ENCODE results near the gene CACNA1D. TPM values are rescaled to one million over a fixed set of nuclear protein-coding genes. Genes with fewer than 3 reads are reported as not detected.
A peak's percentile ranks its signal among the peaks of the same experiment; 100 is the strongest.

The CACNA1D gene
- total RNA-seq, 1 donor from 2014 or later, result 11.6 TPM

GRCh38 chr3:53820756-53821580 is 326.6 kb downstream of the CACNA1D start:
- no peak for DNase-seq (ENCODE audit: low spot score)

DNA sequence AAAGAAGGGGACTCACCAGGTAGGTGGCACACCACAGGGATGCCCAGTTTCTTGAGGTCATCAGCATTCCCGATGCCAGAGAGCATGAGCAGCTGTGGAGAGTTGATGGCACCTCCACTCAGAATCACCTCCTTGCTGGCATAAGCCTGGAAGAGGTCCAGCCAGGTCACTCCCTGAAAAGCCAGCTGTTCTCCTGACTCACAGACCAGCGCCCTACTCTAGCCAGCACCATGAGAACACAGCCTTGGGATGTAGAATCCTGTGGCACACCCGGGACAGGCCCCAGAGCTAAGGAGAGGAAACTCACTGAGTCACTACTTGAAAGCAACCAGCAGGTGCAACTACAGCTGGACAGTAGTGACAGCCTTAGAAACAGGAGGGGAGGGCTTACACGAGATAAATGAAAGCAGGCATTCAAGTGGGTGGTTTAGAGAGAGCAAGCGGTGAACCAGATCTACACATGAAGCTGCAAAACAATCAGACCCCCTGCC is 327.3 kb downstream of the CACNA1D start:
- no peak for DNase-seq (ENCODE audit: low spot score)

- DNase-seq (ENCODE audit: low spot score), result no peak
Observed at GRCh38 chr3:53822331-53822741, 327.9 kb downstream of the CACNA1D start.

- DNase-seq (ENCODE audit: low spot score), result no peak
Observed at GRCh38 chr3:53823026-53823955, 328.9 kb downstream of the CACNA1D start.

DNA sequence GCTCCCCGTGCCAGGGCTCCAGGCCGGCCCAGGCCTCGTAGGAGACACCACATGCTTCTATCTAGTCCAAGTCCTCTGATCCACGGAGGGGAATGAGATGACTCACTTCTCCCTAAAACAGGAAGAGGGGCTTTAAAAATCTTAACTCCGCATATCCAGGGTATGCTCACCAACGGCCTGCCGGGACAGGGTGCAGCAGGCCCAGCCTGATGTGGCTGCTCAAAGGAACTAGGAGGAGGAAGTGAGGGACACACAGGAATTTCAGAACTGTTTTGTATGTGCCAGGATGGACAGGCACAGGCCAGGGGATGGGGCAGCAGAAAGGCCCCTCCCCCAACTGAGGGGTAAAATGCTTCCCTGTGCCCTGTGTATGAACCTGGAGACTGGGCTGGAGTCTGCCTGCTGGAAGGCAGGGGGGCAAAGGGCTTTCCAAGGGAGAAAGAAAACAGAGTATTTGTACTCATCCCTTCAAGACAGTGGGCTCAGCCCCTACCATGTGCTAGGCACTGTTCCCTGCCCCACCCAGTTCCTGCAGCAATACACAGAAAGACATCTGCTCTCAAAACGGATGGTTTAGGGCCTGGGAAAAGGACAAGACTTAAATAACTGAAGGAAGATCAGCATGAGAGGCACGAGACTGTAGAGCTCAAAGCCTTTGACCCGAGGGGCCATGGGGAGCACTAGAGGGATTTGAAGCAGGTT is 329.7 kb downstream of the CACNA1D start:
- DNase-seq (ENCODE audit: low spot score), result peak; percentile 81

- no peak for DNase-seq (ENCODE audit: low spot score)
Observed at GRCh38 chr3:53824795-53825194, 330.4 kb downstream of the CACNA1D start.

DNA sequence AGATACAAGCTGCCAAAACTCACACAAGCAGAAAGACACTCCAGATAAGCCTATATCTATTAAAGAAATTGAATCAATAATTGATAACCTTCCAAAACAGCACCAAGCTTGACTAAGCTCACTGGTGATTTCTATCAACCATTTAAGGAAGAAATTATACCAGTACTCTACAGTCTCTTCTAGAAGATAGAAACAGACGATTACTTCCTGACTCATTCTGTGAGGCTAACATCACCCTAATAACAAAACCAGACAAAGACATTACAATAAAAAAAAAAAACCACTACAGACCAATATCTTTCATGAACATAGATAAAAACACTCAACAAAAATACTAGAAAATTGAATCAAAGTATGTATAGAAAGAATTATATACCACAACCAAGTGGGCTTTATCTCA is 331.6 kb downstream of the CACNA1D start:
- DNase-seq (ENCODE audit: low spot score), result no peak

GRCh38 chr3:53828581-53828980 is 334.2 kb downstream of the CACNA1D start:
- no peak for DNase-seq (ENCODE audit: low spot score)

- DNase-seq (ENCODE audit: low spot score), result no peak
Observed at GRCh38 chr3:53829605-53830004, 335.2 kb downstream of the CACNA1D start.

DNA sequence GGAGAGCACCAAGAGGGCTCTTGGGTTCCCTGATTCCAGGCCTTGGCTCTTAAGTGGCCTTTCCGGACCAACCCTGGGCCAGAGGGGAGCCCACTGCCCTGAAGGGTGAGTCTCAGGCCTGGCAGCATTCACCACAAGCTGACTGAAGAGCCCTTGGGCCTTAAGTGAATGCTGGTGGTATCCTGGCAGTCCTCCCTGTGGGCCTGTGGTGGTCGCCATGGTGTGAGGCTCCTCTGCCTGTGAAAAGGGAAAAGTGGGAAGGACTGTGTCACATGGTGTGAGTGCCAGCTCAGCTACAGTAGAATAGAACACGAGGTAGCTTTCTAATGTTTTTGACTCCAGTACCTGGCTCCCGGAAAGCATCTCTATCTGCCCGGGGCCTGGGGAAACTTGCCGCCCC is 336.5 kb downstream of the CACNA1D start:
- no peak for DNase-seq (ENCODE audit: low spot score)

DNA sequence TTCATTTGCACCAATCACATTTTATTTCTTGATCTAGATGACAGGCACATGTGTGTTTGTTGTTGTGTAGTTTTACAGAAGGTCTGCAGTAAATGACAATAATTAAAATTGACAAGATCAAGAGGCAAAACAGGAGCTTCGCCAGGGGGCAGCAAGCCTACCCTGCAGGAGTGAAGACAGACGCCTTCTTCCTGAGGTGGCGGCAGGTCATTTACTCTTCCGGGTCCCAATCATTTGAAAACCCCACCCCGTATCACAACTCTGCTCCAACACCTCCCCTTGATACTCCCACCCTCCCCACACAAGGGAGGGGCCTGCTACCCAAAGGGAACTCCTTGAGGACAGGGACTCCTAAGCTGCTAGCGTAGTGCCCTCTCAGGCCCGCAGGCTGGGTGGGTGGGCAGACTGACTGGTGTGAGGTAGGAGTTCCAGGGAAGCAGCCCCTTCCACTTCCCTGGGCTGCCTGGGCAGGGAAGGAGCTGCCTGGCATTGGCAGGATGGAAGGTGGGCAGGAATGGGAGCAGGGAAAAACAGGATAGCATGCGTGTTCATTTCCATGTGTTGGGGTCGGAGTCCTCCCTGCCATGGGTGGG is 338.7 kb downstream of the CACNA1D start:
- no peak for DNase-seq (ENCODE audit: low spot score)

GRCh38 chr3:53833700-53834099 is 339.3 kb downstream of the CACNA1D start:
- no peak for DNase-seq (ENCODE audit: low spot score)

DNA sequence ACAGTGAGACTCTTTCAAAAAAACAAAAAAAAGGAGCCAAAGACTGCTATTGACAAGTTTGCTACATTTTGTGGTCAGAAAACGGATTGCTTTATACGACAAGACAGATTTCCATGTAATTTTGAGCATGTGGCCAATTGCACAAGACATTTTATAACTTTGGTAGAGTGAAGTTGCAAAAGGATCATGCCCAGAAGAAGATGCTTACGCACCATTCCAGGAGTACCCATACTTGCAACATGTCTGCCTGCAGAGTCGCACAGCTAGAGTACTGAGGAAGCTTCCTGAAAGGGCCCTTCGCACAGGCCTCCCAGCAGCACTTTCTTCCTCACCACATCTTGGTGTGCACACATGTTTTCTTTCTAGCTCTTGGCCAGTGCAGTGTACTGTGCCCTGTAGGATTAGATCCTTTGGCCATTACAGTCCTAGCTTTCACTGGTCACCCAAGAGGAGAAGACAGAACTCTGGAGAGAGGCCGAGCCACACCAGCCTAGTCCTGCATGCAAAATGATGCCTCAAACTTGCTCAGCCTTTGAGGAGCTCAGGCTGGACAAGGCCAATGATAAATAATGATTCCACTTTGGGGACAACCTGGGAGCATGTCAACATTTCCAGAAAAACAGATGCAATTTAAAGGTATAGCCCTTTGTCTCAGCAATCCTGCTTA is 340.2 kb downstream of the CACNA1D start:
- no peak for DNase-seq (ENCODE audit: low spot score)

DNA sequence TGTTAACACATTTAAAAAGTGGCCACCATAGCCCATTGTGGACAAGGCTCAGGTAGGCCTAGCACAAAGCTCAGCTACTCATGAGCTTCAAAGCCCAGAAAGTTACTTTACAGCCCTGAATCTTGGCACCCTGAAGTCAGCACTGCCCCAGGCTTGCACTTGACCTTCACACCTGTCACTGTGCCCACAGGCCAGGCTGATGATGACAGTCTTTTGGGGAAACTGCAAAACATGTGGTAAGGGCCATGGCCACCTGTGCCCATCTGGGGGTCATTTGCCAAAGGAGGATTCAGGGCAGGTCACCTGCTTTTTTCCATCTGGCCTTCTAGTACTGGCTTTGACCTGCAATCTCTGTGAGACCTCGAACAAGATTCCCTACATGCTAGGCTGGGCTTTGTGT is 340.8 kb downstream of the CACNA1D start:
- no peak for DNase-seq (ENCODE audit: low spot score)

DNA sequence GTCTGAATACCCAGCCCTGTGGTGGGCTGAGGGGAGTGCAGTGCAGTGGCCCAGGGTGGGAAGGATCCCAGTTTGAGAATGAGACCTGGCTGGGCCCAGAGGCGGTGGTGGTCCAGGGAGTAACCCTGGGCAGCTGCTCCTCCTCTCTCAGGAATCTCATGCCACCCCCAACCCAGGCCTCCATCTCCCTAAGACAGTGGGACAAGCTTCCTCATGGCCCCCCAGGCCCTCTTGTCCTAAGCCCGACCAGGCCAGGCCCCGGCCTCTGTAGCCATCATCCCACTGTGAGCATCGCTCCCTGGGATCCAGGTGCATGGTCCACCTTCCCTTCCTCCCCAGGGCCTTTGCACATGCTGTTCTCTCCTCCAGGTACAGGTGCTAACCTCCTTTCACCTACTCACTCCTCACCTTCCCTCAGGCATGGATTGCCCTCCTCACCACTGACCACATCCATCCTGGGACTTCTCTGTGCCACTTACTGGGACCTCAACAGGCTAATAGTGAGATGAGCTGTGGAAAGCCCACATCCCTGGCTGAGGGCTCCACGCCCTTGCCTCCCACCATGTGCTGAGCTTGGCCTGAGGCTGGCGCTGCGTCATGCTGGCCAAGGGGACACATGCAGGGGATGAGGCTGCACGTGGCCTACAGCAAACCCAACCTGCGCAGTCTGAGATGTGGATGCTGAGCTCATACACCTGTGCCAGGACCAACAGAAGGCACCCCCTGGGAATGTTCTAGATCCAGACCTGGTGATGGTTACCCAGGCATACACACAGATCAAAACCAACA is 341.9 kb downstream of the CACNA1D start:
- no peak for DNase-seq (ENCODE audit: low spot score)

GRCh38 chr3:53837331-53837730 is 342.9 kb downstream of the CACNA1D start:
- DNase-seq (ENCODE audit: low spot score), result no peak

DNA sequence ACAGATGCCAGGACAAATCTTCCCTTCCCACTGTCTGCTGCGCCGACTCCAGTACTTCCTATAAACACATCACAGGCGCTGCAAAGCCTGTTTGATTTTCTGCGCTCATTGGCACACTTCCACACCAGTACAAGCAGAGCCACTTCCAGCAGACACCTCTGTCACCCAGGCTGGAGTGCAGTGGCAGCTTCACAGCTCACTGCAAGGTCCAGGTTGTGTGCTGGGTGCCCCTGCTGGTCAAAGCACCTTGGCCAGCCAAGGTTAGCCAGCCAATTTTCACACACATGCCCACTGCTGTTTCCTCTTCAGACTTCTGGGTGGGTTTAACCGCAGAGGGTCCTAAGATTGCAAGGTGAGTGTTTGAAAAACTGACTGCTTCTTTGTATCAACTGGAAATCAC is 346.9 kb downstream of the CACNA1D start:
- DNase-seq (ENCODE audit: low spot score), result no peak

DNA sequence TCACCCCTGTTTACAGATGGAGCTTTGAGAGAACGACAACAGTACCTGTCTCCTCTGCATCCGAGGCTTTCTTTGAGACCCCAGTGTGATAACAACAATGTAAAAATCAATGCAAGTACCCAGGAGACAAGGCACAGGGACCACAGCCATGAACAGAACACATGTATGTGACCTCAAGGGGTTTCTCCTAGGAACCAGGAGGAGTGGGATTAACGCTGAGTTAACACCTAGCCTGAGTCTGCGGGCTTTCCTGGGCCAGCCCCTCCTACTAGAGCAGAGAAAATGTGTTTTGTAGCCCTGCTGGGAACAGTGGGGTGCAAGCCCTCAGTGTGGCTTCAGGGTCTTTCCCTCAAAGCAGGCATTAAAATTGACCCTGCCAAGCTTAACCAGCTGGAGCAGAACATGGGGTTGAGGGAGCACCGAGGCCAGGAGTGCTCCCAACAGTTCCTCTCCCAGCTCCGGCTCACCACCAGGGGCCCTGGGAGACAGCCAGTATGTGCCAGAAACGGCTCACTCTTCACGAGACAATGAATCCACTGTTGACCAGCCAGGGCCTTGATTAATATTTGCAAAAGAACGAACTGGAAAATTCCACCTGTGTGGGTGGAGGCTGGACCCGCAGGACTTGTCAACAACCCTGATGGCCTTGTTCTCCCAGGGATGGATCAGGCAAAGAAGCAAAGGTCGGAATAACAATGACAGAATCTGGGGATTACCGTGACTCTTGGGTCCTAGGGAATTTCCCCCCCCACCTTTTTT is 348.2 kb downstream of the CACNA1D start:
- DNase-seq (ENCODE audit: low spot score), result no peak

Data from umbilical cord (tissue), 2 donors.